GM21526 (cell line): ENCODE measurements around the gene EMID1.

ENCODE experiments used
- ATAC-seq: cut with Tn5 transposase; IDR thresholded peaks from one replicate; pipeline ENCODE4 v1.9.1; 2021; ENCODE audit warnings: moderate library complexity; ENCODE audit not compliant: unreplicated experiment, low FRiP score

EMID1 gene

GRCh38 chr22:29194184-29194583 is 11.5 kb upstream of the EMID1 start:
- ATAC-seq, result no peak

- no peak for ATAC-seq
Measured at GRCh38 chr22:29195118-29195963, 10.4 kb upstream of the EMID1 start.

GRCh38 chr22:29195964-29196666 is 9.6 kb upstream of the EMID1 start:
- no peak for ATAC-seq

- no peak for ATAC-seq
Measured at GRCh38 chr22:29197096-29197495, 8.6 kb upstream of the EMID1 start.

GRCh38 chr22:29198240-29198639 is 7.5 kb upstream of the EMID1 start:
- no peak for ATAC-seq

GRCh38 chr22:29199702-29200400 is 5.8 kb upstream of the EMID1 start:
- no peak for ATAC-seq

- no peak for ATAC-seq
Measured at GRCh38 chr22:29200901-29201300, 4.8 kb upstream of the EMID1 start.

GRCh38 chr22:29201782-29202181 is 3.9 kb upstream of the EMID1 start:
- no peak for ATAC-seq

GRCh38 chr22:29202212-29203192 is 3.2 kb upstream of the EMID1 start:
- peak; percentile 68 for ATAC-seq

GRCh38 chr22:29203488-29204454 is 1.9 kb upstream of the EMID1 start:
- no peak for ATAC-seq

- no peak for ATAC-seq
Measured at GRCh38 chr22:29204455-29205183, 1.1 kb upstream of the EMID1 start.

GRCh38 chr22:29205252-29205593 is 473 bp upstream of the EMID1 start:
- no peak for ATAC-seq

GRCh38 chr22:29206372-29207242 is 911 bp downstream of the EMID1 start:
- no peak for ATAC-seq

GRCh38 chr22:29207243-29207550 is 1.5 kb downstream of the EMID1 start:
- ATAC-seq, result no peak

- ATAC-seq, result no peak
Measured at GRCh38 chr22:29207562-29208501, 2.1 kb downstream of the EMID1 start.

GRCh38 chr22:29208502-29208862 is 2.8 kb downstream of the EMID1 start:
- no peak for ATAC-seq
